Stimulated activated CD4-positive, alpha-beta T cell treated with anti-CD3 and anti-CD28 coated beads, Interleukin-12 subunit alpha, Interleukin-12 subunit beta, amount 100 ng/mL, for 24 hours (primary cell): ENCODE data around the gene TMEM106B.

Source experiments
- DNase-seq, 2 experiments: peaks; one replicate each; pipeline ENCODE4 v3.0.0-alpha.2; 2020; ENCODE audit warnings: low read depth in 2 of 2

The TMEM106B gene

GRCh38 chr7:12228024-12228423, 16.9 kb downstream of the TMEM106B start:
- DNase-seq, result no peak

- DNase-seq, result no peak
Measured at GRCh38 chr7:12229046-12229445, 18.0 kb downstream of the TMEM106B start.

DNA sequence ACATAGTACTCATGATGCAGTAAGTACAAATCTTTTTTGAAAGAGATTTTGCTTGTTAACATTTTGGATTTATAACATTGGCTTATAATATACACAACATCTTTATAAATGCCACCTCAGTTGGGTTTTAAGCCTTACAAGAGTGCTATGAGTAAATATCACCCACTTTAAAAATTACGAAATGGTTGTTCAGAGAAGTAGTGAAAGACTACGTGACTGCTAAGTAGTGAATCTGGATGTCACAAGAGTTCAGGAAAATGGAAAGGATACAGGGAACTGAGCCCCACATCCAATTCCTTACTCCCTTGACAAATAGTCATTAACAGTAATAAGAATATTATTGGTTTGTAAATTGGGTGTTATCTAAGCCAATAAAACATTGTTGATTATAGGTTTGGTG, 20.0 kb downstream of the TMEM106B start:
- no peak for DNase-seq

- DNase-seq, result no peak
Measured at GRCh38 chr7:12233175-12233574, 22.1 kb downstream of the TMEM106B start.

DNA sequence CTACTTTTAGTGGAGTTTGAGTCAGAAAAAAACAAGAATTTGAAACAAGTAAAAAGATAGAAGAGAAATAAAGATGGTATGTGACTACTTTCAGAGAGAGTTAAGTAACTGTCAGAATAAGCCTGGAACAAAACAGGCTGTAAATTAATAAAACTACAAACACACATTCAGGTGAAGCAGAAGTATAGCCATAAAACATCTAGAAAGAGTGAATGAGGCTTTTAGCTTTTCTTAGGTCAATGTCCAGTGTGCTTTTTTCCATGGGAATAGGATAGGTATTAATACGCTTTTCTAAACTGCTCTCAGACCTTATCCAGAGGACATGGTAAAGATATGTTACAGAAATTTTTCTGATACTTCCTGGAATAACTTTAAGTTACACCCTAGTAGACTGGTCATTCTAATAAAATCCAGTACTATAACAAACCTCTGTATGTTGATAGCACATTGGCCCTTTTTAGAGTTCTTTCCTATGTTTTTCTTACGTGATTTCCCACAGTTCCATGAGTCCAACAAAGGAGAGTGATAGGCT, 23.3 kb downstream of the TMEM106B start:
- DNase-seq, result no peak

GRCh38 chr7:12235970-12236369, 24.9 kb downstream of the TMEM106B start:
- DNase-seq, result no peak

- no peak for DNase-seq
Measured at GRCh38 chr7:12237007-12237406, 25.9 kb downstream of the TMEM106B start.

DNA sequence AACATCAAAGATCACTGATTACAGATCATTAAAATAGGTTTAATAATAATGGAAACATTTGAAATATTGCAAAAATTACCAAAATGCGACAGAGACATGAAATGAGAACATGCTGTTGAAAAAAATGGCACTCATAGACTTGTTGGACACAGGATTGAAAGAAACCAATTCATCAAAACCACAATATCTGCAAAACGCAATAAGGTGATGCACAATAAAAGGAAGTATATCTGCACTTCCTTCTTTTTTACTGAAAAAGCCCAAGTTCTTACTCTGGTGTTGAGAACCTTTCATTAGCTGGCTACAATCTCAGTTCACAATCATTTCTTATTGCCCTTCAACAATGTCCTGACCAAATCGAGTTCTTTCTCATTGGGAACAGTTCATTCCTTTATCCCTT, 28.7 kb downstream of the TMEM106B start:
- no peak for DNase-seq

- DNase-seq, result no peak
Measured at GRCh38 chr7:12244129-12244528, 33.0 kb downstream of the TMEM106B start.

- no peak for DNase-seq
Measured at GRCh38 chr7:12244694-12245093, 33.6 kb downstream of the TMEM106B start.

- no peak for DNase-seq
Measured at GRCh38 chr7:12249706-12250105, 38.6 kb downstream of the TMEM106B start.

- DNase-seq, result no peak
Measured at GRCh38 chr7:12250232-12250631, 39.1 kb downstream of the TMEM106B start.

DNA sequence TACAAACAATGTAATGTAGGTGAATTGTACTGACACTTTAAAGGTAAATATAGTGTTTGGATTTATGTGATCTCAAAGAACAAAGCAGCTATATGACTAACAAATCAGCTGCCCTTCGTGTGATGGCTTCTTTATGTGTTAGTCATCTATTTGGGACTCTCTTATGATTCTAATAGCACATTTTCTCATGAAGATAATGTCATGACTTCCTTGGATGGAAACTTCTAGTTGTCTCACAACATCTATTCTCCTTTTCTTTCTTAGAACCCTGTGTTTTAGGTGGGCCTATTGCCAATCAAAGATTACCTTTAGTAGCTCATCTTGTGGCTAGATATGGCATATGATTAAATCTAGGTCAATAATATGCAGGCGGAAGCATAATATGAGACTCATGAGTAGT, 45.0 kb downstream of the TMEM106B start:
- no peak for DNase-seq

- no peak for DNase-seq
Measured at GRCh38 chr7:12257582-12257981, 46.5 kb downstream of the TMEM106B start.

DNA sequence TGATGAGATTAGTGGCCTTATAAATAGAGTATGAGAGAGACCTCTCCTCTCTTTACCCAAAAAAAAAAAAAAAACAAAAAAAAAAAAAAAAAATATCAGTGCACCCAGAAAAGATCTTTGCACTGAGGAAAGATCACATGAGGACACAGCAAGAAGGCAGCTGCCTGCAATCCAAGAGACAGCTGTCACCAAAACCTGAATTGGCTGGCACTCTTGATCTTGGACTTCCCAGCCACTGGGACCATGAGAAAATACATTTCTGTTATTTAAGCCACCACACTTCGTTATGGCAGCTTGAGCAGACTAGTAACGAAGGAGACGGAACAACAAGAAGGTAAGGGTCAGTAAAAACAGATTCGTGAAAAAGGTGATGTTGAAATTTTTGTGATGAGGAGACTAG, 47.0 kb downstream of the TMEM106B start:
- DNase-seq, result no peak

- DNase-seq, result no peak
Measured at GRCh38 chr7:12267542-12267941, 56.4 kb downstream of the TMEM106B start.

DNA sequence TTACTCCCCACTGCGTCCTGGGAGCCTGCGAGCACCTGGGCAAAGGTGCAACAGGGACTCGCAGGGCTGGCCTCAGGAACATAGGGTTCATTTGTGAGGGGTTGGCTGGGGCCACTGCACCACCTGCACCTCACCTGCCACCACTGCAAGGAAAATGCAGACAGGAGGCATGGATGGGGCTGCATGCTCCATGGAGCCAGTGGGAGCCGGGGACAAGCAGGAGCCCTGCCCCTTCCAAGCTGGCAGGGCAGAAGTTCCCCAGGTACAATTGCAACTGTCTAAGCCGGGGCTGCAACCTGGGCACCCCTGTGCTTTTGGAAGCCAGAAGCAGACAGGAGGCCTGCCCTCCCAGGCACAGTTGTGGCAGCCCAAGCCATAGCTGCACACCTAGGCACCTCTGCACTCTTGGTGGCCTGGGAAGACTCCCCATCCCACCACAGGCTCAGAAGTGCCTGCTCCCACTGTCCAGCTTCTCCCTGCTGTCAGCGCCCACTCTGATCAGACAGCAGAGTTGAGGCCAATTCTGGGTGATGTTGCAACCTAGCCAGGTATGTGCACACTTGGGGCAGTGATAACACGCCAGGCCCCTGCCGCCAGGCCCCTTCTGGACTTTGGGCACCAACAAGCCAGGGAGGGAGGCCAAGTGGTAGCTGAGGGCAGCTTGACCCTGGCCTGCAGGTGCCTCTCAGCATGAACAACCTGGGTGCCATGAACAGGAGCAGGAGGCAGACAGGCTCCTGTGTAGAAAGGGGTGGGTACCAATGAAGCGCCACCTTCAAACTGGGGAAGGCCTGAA, 58.2 kb downstream of the TMEM106B start:
- no peak for DNase-seq

- no peak for DNase-seq
Measured at GRCh38 chr7:12281038-12281437, 69.9 kb downstream of the TMEM106B start.

GRCh38 chr7:12287901-12288300, 76.8 kb downstream of the TMEM106B start:
- no peak for DNase-seq

DNA sequence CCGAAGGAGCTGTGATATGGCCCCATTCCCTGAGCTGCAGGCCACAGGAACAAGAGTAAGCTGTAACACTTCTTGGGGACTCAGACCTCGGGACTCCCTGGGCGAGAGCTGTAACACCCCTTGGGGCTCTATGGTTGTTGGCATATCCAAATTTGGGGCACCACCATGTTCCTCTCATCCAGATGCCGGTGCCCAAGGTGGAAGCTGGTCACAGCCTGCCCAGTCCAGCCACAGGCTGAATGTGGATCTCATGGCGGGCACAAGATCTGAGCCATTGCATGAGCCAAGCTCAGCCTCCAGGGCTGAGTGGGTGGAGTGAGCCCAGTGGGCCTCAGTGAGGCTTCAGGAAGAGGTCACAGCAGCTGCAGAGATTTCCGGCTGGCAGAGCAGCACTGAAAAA, 78.9 kb downstream of the TMEM106B start:
- DNase-seq, result no peak

GRCh38 chr7:12290761-12291160, 79.7 kb downstream of the TMEM106B start:
- no peak for DNase-seq

- DNase-seq, result no peak
Measured at GRCh38 chr7:12291870-12292269, 80.8 kb downstream of the TMEM106B start.
